Breast epithelium (tissue), 4 donors: ENCODE data around the gene MICALL2. TPM values are rescaled to one million over a fixed set of nuclear protein-coding genes. Genes with fewer than 3 reads are reported as not detected.

Source experiments
- DNase-seq, 2 donors: peaks; one replicate each; pipeline ENCODE4 v3.0.0-alpha.2; 2019; ENCODE audit warnings: low spot score in 2 of 2
- H3K27ac ChIP-seq, 2 donors: fragments of 200-600 bp; sonication (generic) in 1 of 2; one replicate each; pipeline ENCODE4 v1.5.1; 2016 to 2019; ENCODE audit warnings: mild to moderate bottlenecking in 1 of 2
- H3K27me3 ChIP-seq, 2 donors: fragments of 200-600 bp; sonication (generic) in 1 of 2; one replicate each; pipeline versions ENCODE4 v1.5.1 to v1.6.0; 2017 to 2019; ENCODE audit warnings: control low read depth in 1 of 2, mild to moderate bottlenecking in 1 of 2
- H3K36me3 ChIP-seq: fragments of 200-600 bp; one replicate; pipeline ENCODE4 v1.5.1; 2019
- H3K4me1 ChIP-seq, 2 donors: fragments of 200-600 bp; sonication (generic); one replicate each; pipeline ENCODE4 v1.5.1; 2016 to 2019; ENCODE audit warnings: control low read depth in 1 of 2
- H3K4me3 ChIP-seq, 3 donors: fragments of 200-600 bp; sonication (generic); 1 replicate in 2 of 3; 2 replicates in 1 of 3; pipeline ENCODE4 v1.5.1; 2016 to 2019; ENCODE audit warnings: mild to moderate bottlenecking in 3 of 3, moderate library complexity in 2 of 3
- H3K9me3 ChIP-seq, 2 donors: fragments of 200-600 bp; sonication (generic) in 1 of 2; one replicate each; pipeline ENCODE4 v1.5.1; 2016 to 2019; ENCODE audit warnings: control low read depth in 1 of 2
- POLR2A ChIP-seq: fragments of 450-650 bp; IDR thresholded peaks from one replicate; pipeline ENCODE4 v1.6.1; 2016; ENCODE audit warnings: antibody characterized with exemption, mild to moderate bottlenecking, moderate library complexity
- POLR2AphosphoS5 ChIP-seq, 3 donors: sonication (generic); formaldehyde crosslinking; IDR thresholded peaks; one replicate each; pipeline ENCODE4 v1.6.1; 2017; ENCODE audit warnings: antibody characterized with exemption in 3 of 3
- intact Hi-C: fragments of 100-400 bp; cut with DNase I; formaldehyde crosslinking; loops from one replicate; pipeline ENCODE4 v1.15.1; 2023; ENCODE audit warnings: low total_unique reads
- total RNA-seq, 3 donors: library from RNA; depleted of rRNA; stranded (reverse); fragments of >200 nt; gene quantifications; one replicate each; pipeline ENCODE4 v1.1.0, GENCODE V29; 2016
- TF ChIP-seq, protein P1 (sequence below), 3 donors: fragments of 450-650 bp; IDR thresholded peaks; one replicate each; pipeline ENCODE4 v1.5.1; 2016 to 2017; ENCODE audit warnings: antibody characterized with exemption in 3 of 3, mild to moderate bottlenecking in 3 of 3, moderate library complexity in 3 of 3

Gene MICALL2
- total RNA-seq, 3 donors from 2014 or later = 4.0 to 20.0 (median 15.8) TPM

DNA sequence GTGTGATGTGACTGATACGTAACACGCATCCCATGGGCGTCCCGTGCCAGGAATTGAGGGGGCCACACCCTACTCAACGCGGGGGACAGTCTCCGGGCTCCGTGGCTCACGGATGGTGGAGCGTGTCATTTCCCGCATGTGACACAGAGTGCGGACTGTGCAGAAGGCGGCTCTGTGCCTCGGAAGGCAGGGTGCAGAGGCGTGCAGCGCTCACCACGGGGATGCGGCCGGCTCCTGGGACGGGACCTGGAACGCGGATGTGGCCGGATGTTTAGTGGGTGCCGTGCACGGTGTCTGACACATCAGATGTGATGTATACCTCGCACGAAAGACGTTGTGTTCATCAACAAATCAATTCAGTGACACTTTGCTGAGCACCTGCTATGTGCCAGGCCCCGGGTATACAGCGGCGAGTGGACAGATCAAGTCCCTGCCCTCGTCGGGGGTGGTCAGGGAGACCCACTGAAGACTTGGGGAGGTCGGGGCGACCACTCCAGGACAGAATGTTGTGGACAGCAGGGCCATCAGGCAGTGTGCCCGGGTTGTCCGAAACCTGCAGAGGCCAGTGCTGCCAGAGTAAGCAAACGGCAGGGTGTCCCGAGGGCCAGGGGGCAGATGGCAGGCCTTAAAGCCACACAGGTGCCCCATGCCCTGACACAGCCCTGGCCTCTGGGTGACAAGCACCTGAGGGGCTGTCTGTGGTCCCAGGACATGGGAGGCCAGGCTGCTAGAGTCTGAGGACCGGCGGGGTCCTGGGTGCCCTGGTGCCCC lies 38.1 kb downstream of the MICALL2 start:
- H3K36me3 ChIP-seq = no peaks in the 10 kb centered on the region
- no peak for DNase-seq
- intact Hi-C loops = no loop called here
- no peak overlapping the region for H3K27ac ChIP-seq
- TF ChIP-seq, protein P1, sequence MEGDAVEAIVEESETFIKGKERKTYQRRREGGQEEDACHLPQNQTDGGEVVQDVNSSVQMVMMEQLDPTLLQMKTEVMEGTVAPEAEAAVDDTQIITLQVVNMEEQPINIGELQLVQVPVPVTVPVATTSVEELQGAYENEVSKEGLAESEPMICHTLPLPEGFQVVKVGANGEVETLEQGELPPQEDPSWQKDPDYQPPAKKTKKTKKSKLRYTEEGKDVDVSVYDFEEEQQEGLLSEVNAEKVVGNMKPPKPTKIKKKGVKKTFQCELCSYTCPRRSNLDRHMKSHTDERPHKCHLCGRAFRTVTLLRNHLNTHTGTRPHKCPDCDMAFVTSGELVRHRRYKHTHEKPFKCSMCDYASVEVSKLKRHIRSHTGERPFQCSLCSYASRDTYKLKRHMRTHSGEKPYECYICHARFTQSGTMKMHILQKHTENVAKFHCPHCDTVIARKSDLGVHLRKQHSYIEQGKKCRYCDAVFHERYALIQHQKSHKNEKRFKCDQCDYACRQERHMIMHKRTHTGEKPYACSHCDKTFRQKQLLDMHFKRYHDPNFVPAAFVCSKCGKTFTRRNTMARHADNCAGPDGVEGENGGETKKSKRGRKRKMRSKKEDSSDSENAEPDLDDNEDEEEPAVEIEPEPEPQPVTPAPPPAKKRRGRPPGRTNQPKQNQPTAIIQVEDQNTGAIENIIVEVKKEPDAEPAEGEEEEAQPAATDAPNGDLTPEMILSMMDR (IDR thresholded peaks at IDR 0.05) = no peak
- TF ChIP-seq POLR2AphosphoS5 (IDR thresholded peaks at IDR 0.05) = no peak
- TF ChIP-seq POLR2A = no peak
- H3K27me3 ChIP-seq = peaks cover 0 to 55% of the 10 kb centered on the region in 2 donors
- H3K4me3 ChIP-seq = no peak overlapping the region
- peaks cover 0 to 5% of the 10 kb centered on the region in 2 donors for H3K4me1 ChIP-seq
- no peaks in the 10 kb centered on the region for H3K9me3 ChIP-seq

DNA sequence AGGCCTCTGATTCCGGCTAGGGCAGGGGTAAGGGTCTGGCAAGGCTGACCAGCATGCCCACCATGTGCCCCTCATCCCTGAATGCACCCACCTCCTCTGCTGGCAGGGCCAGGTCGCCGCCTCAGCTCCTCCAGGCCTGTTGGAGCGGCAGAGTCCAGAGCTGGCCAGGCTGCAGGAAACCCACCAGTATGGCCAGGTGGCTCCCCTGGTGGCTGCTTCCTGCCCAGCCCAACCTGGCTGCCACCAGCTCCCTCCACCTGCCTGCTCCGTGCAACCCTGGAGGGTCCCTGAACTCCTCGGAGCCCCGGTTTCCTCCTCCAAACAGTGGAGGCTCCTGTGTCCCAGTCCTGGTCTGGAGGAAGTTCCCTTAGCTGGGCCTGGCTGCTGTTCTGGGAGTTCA lies 39.6 kb downstream of the MICALL2 start:
- peaks cover 0 to 52% of the 10 kb centered on the region in 2 donors for H3K27me3 ChIP-seq
- H3K9me3 ChIP-seq = no peaks in the 10 kb centered on the region
- TF ChIP-seq, protein P1 (IDR thresholded peaks at IDR 0.05) = no peak
- TF ChIP-seq POLR2AphosphoS5 (IDR thresholded peaks at IDR 0.05) (no peak), POLR2A (no peak)
- no peak overlapping the region for H3K4me3 ChIP-seq
- intact Hi-C loops = no loop called here
- no peak overlapping the region for H3K27ac ChIP-seq
- H3K4me1 ChIP-seq = peaks cover 0 to 5% of the 10 kb centered on the region in 2 donors
- no peak for DNase-seq
- H3K36me3 ChIP-seq = no peaks in the 10 kb centered on the region

DNA sequence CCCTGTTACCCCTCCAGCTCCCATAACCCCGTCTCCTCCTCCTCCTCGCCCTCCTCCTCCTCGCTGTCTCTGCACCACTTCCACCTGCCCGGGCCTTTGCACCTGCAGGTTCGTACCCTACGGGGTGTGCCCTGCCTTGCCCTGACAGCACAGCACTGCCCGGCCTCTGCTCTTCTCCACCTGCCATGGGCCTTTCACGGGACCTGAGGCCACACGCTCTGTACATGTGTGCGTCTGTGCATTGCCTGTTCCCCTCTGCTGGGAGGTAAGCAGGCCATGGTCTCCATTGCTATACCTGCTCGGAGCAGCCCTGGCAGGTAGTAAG lies 40.0 kb downstream of the MICALL2 start:
- Histone ChIP-seq H3K4me3 (no peak overlapping the region), H3K4me1 (peaks cover 0 to 5% of the 10 kb centered on the region in 2 donors), H3K27ac (no peak overlapping the region), H3K36me3 (no peaks in the 10 kb centered on the region), H3K9me3 (no peaks in the 10 kb centered on the region), H3K27me3 (peaks cover 0 to 55% of the 10 kb centered on the region in 2 donors)
- DNase-seq = no peak
- TF ChIP-seq POLR2A (no peak), POLR2AphosphoS5 (IDR thresholded peaks at IDR 0.05) (no peak)
- TF ChIP-seq, protein P1 (IDR thresholded peaks at IDR 0.05) = no peak
- intact Hi-C loops = no loop called here

DNA sequence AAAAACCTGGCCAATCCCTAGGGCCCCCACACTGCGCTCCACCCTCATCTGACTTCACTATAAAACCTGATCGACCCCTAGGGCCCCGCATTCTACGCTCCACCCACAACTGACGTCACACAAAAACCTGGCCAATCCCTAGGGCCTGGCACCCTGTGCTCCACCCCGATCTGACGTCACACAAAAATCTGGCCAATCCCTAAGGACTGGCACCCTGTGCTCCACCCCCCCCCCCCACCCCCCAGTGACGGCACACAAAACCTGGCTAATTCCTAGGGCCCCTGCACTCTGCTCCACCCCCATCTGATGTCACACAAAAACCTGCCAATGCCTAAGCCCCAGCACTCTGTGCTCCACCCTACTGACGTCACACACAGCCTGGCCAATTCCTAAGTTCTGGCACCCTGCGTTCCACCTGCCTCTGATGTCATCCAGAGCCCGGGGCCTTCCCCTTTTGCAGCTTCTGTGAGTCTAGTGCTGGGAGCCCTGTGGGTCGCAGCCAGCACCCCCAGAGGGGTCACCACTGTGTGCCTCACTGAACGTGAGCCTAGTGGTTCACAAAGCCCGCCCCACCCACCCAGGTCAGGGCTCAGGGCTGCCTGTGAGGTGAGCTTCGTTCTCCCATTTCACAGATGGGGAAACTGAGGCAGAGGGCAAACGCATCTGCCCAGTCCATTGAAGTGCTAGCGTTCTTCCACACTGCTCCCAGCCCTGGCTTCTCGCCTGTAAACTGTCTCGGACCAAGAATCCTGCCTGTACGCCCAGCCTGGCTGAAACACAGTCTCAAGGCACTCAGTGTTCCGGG lies 40.6 kb downstream of the MICALL2 start:
- TF ChIP-seq, protein P1 (IDR thresholded peaks at IDR 0.05) = no peak
- TF ChIP-seq POLR2AphosphoS5 (IDR thresholded peaks at IDR 0.05) = no peak
- no peak for TF ChIP-seq POLR2A
- Histone ChIP-seq H3K9me3 (no peaks in the 10 kb centered on the region), H3K27ac (no peak overlapping the region), H3K4me3 (no peak overlapping the region), H3K27me3 (peaks cover 0 to 54% of the 10 kb centered on the region in 2 donors), H3K4me1 (peaks cover 0 to 5% of the 10 kb centered on the region in 2 donors), H3K36me3 (no peaks in the 10 kb centered on the region)
- intact Hi-C loops = no loop called here
- DNase-seq = no peak
